Glomerular endothelial cell (primary cell): ENCODE results near the gene FREM1. TPM values are rescaled to one million over a fixed set of nuclear protein-coding genes. Genes with fewer than 3 reads are reported as not detected.

Experiments used
- DNase-seq: peaks from one replicate; pipeline ENCODE4 v3.0.0-alpha.2; 2011; ENCODE audit warnings: low read depth, low spot score; ENCODE audit errors: extremely low read depth
- total RNA-seq: library from RNA; depleted of rRNA; stranded (reverse); fragments of >200 nt; gene quantifications from 2 replicates; pipeline ENCODE4 v1.2.3, GENCODE V29; 2015

Gene FREM1
- total RNA-seq, 1 donor from 2014 or later: 0.06 TPM

DNA sequence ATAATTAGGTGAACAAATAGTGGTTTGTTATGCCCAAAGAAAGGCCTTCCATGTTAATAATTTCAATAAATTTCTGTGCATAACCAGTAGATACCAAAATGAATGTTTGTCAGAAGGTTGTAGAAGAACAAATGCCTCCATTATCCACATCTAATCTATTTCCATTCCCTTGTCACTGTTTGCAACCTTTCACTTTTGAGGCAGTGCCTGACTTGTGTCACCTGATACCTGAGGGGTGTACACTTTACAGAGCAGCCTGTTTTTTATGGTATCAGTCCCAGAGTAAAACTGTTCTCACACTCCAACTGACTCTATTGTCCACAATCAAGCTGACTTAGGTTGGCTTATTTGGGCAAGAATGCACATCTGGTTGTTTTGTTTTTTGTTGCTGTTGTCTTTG lies 40.1 kb downstream of the FREM1 start:
- no peak for DNase-seq

DNA sequence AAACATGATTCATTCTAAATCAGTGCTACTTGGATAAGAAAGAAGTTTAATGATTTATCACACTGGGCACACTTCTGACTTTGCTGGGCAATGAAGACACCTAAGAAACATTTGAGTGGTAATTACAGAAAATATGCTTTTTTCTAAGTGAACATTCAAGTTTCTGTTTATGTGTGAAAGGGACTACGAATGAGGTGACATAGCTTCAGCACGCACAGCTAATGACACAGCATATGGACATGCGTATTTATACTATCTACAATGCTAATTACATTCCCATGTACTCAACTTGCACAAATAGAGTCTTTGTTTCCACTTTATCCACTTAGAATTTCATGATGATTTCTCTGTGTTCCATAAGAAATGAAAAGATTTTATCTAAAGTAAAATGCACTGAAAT lies 40.6 kb downstream of the FREM1 start:
- DNase-seq: no peak

DNA sequence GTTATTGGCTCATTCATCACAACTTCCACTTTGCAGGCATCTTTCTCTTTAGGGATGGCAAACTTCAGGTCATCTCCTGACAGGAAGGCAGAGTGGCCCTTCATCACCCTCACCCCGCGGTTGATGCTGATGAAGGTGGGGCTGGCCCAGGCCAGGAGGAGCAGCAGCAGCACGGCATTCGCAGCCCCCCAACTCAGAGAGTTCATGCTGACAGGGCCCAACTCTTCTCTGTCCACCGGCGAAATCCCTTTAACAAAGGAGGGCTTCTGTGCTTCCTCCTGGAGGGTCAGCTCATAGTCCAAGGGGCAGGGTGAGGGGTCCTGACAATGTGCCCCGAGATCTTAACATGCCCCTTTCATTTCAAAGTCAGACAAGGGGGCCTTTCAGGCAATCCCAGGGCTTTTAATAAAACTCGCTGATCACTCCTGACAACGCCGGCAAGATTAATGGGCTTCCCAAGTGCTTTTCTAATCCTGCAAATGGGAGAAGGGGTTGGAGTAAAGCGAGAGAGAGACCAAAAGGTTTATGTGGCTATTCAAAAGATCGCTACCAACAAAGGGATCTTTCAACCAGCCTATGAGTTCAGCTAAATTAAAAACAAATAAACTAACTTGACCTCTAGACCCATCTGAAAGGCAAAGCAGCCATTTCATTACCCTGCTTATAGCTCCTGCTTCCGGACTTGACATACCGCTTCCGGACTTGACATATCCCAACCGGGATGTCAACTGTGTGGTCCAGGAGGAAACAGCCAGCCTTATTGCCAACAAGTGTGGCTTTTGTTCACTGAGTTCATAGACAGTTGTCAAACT lies 41.2 kb downstream of the FREM1 start:
- no peak for DNase-seq

DNA sequence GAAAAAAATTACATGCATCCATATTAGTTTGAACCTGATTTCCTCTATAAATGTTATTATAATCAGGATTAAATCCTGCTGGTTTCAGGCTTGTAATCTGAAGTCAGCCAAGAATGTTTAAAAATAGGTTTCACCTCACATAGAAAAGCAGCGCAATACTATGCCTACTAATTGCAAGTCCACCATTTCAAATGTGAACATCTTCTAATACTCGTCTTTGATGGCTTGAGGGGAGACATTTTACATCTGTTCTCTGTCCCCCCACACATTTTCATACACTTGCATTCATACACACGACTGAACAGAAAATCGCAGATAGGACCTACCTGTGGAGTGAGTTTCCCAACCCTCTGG lies 41.8 kb downstream of the FREM1 start:
- no peak for DNase-seq

DNA sequence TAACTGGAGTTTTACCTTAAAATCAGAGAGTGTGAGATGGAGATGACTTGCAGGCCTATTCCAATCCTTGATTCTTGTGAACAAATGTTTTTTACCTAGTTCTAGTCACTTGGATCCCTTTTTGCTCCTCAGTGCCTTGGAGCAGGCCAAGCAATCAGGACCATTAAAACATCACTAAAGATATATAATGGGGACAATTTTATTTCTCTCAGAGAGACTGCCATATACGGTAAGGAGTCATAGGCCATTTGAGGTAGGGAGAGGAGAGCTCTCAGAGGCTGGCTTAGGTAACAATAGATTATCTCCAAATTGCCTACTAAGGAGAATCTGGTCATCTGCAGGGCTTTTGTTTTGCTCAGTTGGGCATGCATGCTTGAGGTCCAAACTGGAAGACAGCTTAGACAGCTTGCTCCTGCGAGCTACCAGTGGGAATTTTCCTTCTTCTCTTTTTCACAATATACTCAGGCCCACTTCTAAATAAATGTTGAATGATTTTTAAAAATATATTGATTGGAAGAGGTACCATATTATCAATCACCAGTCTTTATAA lies 44.0 kb downstream of the FREM1 start:
- no peak for DNase-seq

DNA sequence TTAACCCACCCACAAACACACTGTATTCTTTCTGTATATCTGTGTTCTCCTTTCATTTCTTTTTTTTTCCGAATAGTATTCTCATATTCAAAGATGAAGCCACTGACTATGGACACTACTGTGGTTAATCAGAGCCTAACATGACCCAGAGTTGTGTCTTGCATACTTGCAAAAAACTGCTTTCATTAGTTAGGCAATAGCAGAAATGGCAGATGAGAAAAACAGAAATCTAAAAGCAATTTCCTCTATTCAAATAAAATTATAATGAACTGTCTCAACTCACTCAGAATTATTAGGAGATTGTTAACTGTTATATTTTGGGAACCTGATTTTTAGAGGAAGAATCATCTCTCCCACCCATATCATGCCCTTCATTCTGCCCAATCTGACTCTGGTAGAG lies 45.9 kb downstream of the FREM1 start:
- DNase-seq: no peak

DNA sequence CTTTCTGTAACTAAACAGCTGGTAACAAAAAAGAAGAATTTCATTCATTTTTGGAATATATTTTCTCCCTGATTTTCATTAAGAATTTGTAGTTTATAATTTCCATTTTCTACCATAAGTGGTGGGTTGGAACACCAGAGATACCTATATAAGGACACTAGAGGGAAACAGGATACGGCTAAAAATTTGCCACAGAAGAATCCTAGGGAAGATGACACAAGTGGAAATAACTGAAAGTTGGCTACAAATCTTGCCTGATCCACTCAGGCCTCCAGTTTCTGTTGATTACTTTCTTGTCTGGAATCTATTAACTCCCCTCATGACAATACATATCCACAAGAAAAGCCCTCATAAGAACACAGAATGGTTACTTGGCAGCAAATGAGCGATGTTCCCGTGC lies 46.8 kb downstream of the FREM1 start:
- no peak for DNase-seq

DNA sequence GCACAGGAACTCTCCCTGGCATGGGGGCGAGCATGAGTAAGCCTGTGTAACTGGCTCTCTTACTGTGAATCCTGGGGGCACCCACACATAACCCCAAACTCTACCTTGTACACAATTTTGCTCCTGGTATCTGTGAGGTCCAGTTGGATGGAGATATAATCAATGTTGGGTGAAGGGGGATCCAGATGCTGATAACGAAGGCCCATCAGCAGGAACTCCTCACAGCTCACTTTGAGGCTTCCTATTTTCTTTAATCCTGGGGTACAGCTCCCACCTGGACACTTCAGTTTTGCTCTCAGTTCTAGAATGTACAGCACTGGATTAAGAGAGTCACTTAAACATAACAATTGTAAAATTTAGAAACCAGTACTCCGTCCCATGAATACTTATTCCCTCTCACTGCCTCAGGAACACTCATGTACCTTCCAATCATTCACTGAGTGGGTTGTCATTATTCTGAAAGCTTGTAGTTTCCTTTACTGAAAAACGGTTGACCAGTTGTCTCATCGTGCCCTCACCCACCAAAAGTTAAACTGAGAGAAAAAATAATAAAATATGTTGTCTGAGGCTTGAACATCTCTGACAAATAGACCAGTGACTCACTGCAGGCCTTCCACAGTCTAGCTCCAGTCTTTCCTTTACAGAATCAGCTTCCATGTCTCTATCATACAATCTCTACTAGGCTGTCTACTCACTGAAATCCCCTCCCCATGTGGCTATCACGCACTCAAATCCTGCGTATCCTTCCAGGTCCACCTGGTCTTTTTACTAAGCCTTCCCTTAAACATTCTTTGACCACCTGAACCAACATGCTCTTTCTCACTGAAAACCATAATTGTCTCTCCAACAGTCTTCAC lies 52.6 kb downstream of the FREM1 start:
- DNase-seq: no peak

DNA sequence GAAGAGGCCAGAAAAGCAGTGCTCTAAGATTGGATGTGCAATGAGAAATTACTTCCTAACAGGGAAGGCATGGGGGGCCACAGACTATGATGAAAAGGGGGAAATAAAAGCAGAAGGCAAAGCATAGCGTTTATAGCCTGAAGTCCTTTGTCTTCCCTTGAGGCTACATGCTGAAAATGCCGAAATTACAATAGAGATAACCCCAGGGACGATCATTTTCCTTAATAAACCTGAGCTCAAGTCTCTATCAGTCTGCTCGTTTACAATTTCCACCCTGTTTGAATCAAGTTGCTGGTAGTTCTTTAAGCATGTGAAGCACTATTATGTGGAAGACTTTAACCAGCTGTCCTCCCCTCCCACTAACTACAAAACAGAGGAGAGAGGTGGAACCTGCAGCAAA lies 60.4 kb downstream of the FREM1 start:
- DNase-seq: no peak

DNA sequence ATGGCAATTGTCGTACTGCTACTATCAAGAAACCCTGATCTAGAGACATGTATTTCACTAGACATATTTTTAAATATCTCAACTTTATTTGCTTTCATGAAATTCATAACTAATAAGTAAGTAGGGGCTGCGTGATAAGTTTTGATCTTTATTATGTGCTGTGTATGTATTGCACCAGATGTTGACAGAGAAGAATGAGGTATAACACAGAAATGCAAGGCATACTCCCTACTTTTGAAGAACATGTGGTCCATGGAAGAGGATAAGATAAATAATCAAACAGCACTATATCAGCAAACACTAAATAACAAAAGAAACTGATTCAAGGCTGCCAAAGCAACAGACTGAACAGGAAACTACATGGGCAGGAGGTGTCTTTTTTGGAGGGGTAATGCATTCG lies 60.9 kb downstream of the FREM1 start:
- DNase-seq: no peak

DNA sequence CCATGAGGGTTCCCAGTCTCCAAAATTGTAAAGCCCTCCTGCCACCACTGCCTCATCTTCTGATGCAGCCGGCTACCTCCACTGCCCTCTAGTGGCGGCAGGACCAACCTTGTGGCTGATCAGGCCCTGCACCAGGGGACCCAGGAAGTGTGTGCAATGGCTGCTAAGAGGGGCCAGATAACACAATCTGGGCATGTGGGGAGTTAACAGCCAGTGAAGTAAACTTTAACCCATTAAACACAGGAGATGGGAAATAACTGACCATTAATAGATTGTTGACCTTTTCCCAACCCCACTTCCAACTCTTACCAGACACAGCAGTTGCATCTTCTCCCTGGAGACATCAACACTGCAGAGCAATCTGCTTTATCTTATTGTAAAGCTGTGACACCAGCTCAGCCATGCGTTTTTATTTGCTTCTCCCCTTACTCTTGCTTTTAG lies 63.3 kb downstream of the FREM1 start:
- no peak for DNase-seq

DNA sequence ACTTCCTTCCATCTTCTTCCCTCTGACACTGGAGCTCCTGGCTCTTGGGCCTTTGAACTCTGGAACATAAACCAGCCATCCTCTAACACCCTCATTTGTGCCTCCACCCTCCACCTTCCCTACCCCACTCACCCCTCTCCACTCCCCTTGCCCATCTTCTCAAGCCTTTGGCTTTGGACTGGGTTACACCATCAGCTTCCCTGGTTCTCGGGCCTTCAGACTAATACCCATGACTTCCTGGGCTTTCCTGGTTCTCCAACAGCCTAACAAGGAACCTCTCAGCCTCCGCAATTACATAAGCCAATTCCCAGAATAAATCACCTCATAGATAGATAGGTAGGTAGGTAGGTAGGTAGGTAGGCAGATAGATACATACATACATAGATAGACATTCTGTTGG lies 67.1 kb downstream of the FREM1 start:
- DNase-seq: no peak

DNA sequence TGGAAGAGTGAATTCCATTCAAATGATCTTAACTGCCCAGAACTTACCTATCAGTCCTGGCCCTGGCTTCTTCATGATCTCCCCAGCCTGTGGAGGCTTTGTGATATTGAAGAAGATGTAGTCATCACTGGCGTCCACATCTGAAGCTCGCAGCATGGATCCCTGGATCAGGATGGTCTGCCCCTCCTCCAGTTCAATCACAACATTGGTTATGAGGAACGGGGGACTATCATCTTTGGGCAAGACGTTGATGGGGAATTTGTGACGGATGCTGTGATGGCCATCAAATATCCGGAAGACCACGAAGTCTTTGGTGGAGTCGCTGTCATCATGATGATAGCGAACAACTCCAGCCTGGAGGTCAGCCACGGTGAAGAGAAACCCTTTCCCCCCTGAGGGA lies 68.0 kb downstream of the FREM1 start:
- no peak for DNase-seq

DNA sequence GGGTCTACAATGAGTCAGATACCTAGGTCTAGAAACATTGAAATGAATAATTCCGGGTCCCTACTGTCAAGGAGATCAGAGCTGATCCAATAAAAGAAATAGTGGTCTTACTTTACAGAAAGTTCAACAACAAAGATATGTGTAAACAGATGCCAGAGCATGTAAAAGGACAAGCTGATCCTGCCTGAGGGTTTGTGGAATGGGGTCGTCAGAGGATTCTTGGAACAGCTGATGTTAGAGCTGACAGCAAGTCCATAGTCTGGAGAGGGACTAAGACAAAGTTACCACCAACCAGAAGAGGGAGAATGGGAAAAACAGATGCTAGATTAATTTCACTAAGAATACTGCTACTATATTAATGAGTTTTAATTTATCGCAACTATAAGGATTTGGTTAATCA lies 71.5 kb downstream of the FREM1 start:
- no peak for DNase-seq

DNA sequence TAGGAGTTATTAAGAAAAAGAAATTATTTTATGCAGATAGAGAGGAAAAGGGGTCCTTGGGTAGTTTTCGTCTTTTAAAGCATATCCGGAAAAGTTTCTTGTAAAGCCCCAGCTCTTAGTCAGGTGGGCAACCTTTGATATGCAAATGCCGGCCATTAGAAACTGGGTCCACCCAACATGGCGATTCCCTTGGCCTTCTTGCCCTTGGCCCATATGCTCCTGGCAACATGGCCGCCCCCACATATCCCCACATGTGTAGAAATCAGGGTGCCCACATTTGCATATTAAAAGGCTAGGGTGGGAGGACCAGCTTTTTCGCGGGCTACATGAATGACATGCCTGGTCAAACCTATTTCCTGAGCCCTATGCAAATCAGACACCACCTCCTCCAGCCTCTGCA lies 73.3 kb downstream of the FREM1 start:
- DNase-seq: no peak

DNA sequence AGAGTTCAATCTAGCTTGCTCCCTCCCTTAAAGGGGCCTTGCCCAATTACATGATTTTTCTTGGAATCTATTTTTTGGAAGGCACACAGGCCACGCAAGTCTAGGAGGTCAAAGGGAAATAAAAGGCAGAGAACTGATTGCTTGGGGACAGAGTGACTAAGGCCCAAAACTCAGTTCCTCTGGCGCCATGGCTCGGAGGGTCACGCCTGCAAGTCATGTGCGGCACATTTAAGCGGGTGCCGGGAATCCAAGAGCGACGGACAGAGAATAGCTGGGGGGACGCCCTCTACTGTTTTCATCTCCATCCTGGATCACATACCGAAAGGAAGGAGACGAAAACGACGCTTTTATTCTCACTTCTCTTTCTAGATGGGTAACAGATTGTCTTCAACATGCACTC lies 78.6 kb downstream of the FREM1 start:
- no peak for DNase-seq

DNA sequence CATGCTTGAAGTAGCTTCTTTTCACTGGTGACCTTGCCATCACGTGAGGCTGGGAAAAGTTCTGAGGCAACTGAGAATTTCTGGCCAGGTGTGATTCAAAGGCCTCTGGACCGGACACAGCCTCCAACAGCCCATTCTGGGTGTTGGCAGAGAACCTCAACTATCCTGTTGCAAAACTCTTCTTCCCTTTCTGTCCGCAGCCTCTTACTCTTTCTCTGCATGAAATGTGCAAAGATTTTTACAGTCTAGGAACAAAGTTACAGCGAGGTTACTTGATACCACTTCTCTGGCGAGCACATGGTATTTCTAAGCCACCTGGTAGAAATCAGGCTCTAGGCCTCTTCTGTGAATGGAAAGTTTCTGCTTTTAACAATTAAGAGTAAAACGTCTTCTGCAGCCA lies 79.2 kb downstream of the FREM1 start:
- no peak for DNase-seq

DNA sequence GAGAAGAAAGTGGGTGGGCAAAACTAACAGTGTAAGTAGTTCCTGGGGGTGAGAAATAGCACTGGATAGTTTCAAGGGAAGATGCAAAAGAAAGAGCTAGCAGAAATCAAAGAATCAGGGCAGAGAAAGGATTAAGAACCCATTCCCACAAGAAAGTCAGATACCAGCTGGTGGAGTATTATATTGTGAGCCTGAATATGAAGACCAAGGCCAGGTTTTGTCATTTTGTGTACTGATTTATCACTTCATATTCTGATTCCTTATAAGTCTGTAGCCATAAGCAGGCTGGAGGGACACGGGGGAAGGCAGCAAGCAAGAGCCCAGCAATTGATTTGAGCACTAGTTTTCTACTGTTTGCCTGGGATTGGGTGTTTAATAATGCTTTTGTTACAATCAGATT lies 80.2 kb downstream of the FREM1 start:
- no peak for DNase-seq

DNA sequence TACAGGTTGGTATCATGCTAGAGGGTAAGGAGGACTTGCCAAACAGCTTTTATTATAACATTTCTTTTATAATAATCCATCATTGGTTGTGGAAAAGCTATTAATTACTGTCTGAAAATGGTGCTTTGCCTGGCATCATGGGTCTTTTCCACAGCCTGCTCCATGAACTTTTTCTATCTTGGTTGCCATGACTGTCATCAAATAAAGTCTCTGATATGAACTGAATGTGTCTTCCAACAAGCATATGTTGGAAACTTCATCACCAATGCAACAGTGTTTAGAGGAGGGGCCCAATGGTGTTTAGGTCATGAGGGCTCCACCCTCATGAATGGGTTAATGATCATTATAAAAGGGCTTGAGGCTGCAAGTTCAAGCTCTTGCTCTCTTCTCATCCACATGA lies 81.0 kb downstream of the FREM1 start:
- no peak for DNase-seq

DNA sequence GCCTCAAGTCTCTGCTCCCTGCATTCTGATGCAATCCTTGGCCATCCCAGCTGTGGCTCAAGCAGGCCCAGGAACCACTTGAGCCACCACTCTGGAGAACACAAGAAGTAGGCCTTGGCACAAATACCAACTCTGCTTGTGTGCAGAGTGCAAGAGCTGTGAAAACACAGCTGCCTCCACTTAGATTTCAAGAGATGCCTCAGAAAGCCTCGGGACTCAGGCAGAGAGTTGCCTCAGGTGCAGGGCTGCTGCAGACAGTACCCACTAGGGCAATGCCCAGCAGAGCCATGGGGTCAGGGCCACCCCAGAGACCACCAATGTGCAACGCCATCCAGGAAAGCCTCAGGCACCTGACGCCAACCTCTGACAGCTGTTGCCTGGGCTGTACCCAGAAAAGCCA lies 82.4 kb downstream of the FREM1 start:
- DNase-seq: no peak

DNA sequence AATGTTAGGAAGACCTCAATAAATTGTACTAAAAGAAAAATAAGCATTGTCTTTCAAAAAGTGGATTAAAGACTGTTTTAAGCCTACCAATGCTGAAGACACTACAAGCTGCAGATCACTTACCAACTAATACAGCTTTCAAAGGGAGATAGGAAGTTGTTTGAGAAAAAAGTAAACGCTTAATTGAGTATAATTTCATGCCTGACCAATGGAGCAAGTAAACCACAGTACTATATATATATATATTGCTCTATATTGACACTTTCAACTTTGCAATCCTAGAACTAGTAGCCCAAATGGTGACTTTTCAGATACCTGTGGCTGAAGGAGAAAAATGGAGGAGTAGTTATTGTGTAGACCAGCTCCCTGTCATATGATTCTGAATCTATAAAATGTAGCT lies 85.7 kb downstream of the FREM1 start:
- DNase-seq: no peak

DNA sequence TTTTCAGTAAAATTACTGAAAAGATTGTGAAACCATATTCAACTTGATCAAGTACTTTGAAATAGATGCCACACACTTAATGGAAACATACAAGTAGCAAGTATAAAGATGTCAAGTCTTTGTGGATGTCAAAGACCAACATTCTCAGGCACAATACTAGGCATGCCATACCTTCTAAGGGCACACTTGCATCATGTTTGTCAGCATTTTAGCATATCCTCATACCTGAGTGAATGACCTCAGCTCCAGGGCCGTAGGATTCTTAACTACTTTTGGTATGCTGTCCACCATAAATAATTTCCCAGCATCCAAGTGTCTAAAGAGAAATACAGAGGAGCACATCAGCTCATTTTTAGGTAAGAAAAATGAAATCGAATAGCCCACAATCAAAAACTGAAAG lies 86.4 kb downstream of the FREM1 start:
- no peak for DNase-seq
